ENCODE results near the gene ZNF883.
"Not testable (repeated sequence)": the region's sequence is repeated elsewhere in the genome, so short reads cannot be mapped to it uniquely, and the experiment has no call there.

Gene ZNF883

GRCh38 chr9:113011911-113012381 lies at the start of gene ZNF883:
Gene ZNF883, minus strand, starts transcription at chr9:113012192.
- DNase-seq: no peak

- not testable (repeated sequence) for DNase-seq
Observed at GRCh38 chr9:113061072-113061850, 49.3 kb upstream of the ZNF883 start.

- DNase-seq: not testable (repeated sequence)
Observed at GRCh38 chr9:113059581-113060284, 47.7 kb upstream of the ZNF883 start.

- DNase-seq: no peak
Observed at GRCh38 chr9:113057193-113057592, 45.2 kb upstream of the ZNF883 start.

GRCh38 chr9:113056191-113057106 lies 44.5 kb upstream of the ZNF883 start, which contains the start of gene ZFP37:
Gene ZFP37, minus strand, starts transcription at chr9:113056724. Its CDS starts 36 bp downstream, at chr9:113056688.
- peak; percentile 25 to 37 for DNase-seq

- no peak for DNase-seq
Observed at GRCh38 chr9:113042884-113043657, 31.1 kb upstream of the ZNF883 start.

- DNase-seq: no peak
Observed at GRCh38 chr9:113026200-113026599, 14.2 kb upstream of the ZNF883 start.

GRCh38 chr9:113018247-113018646 lies 6.3 kb upstream of the ZNF883 start:
- no peak for DNase-seq

- DNase-seq: no peak
Observed at GRCh38 chr9:113012492-113012891, 500 bp upstream of the ZNF883 start.

- DNase-seq: no peak
Observed at GRCh38 chr9:113005777-113006176, 6.2 kb downstream of the ZNF883 start.

- DNase-seq: no peak
Observed at GRCh38 chr9:112997236-112997941, 14.6 kb downstream of the ZNF883 start.

GRCh38 chr9:112971415-112971814 lies 40.6 kb downstream of the ZNF883 start:
- DNase-seq: no peak

GRCh38 chr9:112970939-112971338 lies 41.1 kb downstream of the ZNF883 start:
- DNase-seq: no peak

- no peak for DNase-seq
Observed at GRCh38 chr9:112969730-112970129, 42.3 kb downstream of the ZNF883 start.

- no peak for DNase-seq
Observed at GRCh38 chr9:112955550-112955949, 56.4 kb downstream of the ZNF883 start.

- no peak for DNase-seq
Observed at GRCh38 chr9:112945620-112946208, 66.3 kb downstream of the ZNF883 start.

- no peak for DNase-seq
Observed at GRCh38 chr9:112939418-112939817, 72.6 kb downstream of the ZNF883 start.

- no peak for DNase-seq
Observed at GRCh38 chr9:112933696-112934095, 78.3 kb downstream of the ZNF883 start.

- DNase-seq: no peak
Observed at GRCh38 chr9:112925058-112925641, 86.8 kb downstream of the ZNF883 start.

- DNase-seq: no peak
Observed at GRCh38 chr9:112921549-112921948, 90.4 kb downstream of the ZNF883 start.

GRCh38 chr9:112917987-112918362 lies 94.0 kb downstream of the ZNF883 start:
- DNase-seq: no peak
